ENCODE measurements around the gene S100Z.
"Not testable (repeated sequence)": the region's sequence is repeated elsewhere in the genome, so short reads cannot be mapped to it uniquely, and the experiment has no call there.

The S100Z gene

DNA sequence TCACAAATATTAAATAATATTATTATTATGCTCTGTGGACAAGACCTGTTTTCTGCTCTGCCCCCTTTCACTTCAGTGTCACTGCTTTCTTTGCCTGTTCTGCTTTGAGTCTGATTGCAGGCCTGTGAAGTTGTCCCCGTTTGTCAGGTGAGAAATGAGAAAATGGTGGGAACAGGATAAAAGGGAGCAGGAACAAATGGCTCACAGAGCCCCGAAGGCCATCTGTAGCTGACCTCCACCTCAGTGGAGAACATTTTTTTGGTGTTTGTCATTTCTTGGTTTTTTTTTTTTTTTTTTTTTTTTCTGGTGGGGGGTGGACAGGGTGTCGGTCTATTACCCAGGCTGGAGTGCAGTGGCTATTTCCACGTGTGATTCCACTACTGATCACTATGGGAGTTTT, 13.2 kb upstream of the S100Z start:
- no peak overlapping the region for H3K27ac ChIP-seq
- TF ChIP-seq, protein P1, sequence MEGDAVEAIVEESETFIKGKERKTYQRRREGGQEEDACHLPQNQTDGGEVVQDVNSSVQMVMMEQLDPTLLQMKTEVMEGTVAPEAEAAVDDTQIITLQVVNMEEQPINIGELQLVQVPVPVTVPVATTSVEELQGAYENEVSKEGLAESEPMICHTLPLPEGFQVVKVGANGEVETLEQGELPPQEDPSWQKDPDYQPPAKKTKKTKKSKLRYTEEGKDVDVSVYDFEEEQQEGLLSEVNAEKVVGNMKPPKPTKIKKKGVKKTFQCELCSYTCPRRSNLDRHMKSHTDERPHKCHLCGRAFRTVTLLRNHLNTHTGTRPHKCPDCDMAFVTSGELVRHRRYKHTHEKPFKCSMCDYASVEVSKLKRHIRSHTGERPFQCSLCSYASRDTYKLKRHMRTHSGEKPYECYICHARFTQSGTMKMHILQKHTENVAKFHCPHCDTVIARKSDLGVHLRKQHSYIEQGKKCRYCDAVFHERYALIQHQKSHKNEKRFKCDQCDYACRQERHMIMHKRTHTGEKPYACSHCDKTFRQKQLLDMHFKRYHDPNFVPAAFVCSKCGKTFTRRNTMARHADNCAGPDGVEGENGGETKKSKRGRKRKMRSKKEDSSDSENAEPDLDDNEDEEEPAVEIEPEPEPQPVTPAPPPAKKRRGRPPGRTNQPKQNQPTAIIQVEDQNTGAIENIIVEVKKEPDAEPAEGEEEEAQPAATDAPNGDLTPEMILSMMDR (conservative IDR thresholded peaks at IDR 0.05), result no peak

DNA sequence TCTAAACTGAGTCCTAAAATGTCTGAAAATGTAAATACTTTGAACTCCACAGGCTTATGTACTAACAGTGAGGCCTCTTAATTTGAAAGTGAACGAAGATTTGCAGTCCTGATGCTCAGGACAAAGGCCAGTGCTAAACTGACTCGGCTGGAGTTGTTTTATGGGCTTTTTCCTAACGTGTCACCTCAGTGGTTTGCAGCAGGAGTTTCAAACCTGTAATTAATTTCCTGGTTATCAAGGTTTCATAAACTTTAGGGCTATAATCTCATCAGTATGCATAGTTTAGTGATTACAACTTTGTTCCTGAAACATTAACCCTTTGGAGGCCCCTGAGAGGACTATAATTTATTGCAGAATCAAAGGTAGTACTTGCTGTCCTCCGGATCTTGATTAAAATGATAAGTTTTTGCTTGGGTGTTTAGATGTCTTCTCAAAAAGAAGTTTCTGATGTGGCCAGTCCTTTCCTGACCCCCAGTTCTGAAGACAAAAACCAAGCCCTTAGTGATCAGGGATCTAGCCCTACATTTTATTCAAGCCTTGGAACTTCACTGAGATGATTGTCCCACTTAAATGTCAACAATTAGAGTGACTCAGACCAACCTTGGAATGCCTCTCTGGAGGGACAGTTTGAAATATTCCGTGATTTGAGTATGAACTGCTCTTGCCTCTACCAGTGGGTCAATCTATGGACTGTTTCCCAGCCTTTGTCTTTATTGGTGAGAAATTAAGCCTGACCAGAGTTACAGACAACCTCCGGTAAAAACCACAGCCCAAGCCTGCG, 11.1 kb upstream of the S100Z start:
- TF ChIP-seq, protein P1 (conservative IDR thresholded peaks at IDR 0.05), result no peak
- no peak overlapping the region for H3K27ac ChIP-seq

DNA sequence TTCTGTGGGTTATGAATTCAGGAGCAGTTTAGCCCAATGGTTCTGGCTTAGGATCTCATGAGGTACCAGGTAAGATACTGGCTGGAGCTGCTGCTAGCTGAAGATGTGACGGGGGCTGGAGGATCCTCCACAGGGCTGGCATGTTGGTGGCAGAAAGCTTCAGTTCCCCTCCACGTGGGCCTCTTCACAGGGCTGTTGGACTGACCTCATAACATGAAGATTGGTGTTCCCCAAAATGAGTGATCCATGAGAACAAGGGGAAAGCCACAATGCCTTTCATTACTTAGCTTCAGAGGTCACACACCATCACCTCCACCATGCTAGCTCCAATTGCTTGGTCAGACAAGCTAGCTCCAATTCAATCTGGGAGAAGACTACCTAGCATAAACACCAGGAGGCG, 8.5 kb upstream of the S100Z start:
- H3K27ac ChIP-seq, result no peak overlapping the region
- TF ChIP-seq, protein P1 (conservative IDR thresholded peaks at IDR 0.05), result no peak

DNA sequence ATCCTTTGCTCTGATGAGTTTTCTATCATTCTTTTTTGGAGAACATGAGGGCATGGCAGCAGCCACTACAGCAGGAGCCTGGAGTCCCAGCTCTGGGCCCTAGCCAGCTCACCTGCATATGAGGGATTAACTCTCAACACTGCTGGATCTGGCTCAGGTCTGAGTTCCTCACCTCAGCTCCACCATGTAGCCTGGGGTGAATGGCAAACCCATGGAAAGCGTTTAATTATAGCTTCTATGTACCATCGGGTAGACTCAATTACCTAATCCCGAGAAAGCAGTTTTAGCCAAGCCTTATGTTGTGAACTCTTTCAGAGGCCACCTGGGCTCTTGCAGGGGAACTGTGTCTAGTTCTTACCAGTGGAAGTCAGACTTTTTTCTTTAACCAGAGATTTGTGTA, 3.9 kb upstream of the S100Z start:
- no peak overlapping the region for H3K27ac ChIP-seq
- TF ChIP-seq, protein P1 (conservative IDR thresholded peaks at IDR 0.05), result no peak

DNA sequence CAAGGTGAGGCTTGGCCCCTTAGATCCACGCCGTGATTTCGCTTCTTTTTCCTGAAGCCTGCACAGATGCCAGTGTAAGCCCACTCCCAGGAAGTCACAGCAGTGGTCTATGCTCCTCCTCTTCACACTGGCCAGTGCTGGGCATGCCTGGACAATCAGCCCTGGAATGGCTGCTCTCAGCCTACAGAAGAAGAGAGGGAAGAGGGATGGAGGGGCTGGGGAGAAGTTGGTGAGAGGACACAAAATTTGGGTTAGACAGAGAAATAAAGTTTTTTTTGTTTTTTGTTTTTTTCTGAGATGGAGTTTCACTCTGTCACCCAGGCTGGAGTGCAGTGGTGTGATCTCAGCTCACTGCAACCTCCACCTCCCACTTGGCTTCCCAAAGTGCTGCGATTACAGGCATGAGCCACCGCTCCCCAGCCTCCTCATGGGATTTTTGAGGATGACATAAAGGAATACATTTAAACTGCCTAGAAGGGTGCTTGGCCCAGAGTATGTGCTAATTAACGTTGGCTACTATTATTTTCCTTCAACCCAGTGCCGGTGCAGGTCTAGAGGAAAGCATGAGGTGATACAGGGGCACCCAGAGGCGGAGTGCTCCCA, 830 bp downstream of the S100Z start:
- TF ChIP-seq, protein P1 (conservative IDR thresholded peaks at IDR 0.05), result no peak
- no peak overlapping the region for H3K27ac ChIP-seq

GRCh38 chr5:76851728-76852369, 2.0 kb downstream of the S100Z start:
- no peak overlapping the region for H3K27ac ChIP-seq
- TF ChIP-seq, protein P1 (conservative IDR thresholded peaks at IDR 0.05), result no peak

DNA sequence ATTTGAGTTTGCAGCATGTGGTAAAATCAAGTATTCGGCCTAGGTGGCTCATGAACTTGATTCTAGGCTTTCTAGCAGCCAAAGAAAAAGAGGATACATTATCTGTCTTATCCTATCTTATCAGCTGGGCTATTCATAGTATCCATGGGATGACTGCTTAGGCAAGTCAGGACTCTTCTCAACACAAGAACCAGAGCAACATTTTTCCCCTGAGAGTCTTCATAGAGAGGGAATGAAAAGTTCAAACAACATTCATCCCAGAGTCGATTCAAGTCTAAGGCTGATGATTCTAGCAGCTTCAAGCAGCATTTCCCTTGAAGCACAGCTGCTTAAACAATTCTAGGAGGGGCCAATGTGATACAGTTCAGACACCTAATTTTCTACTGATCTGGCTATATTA, 3.0 kb downstream of the S100Z start:
- TF ChIP-seq, protein P1 (conservative IDR thresholded peaks at IDR 0.05), result no peak

DNA sequence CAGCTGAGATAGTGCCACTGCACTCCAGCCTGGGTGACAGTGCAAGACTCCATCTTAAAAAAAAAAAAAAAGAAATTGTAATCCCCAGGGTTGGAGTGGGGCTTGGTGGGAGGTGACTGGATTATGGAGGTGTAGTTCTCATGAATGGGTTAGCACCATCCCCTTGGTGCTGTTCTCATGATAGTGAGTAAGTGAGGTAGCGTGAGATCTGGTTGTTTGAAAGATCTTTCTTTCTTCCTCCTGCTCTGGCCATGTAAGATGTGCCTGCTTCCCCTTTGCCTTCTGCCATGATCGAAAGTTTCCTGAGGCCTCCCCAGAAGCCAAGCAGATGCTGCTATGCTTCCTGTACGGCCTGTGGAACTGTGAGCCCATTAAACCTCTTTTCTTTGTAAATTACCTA, 3.9 kb downstream of the S100Z start:
- not testable (repeated sequence) for H3K27ac ChIP-seq

More for the DNA sequence above, 3.0 kb downstream of the S100Z start:
- no peak overlapping the region for H3K27ac ChIP-seq

All from VCaP (cell line).